H1 (cell line): ENCODE results near the gene OTX2. TPM values are rescaled to one million over a fixed set of nuclear protein-coding genes. Genes with fewer than 3 reads are reported as not detected.

Experiments
- CTCF ChIA-PET: fragments of 300-600 bp; sonication (Branson Sonifier 250); formaldehyde crosslinking; loops from one replicate; lab custom pipeline; 2021; ENCODE audit not compliant: partially characterized antibody; lab: Charles Lee
- POLR2A ChIA-PET: fragments of 300-600 bp; sonication (Branson Sonifier 250); formaldehyde crosslinking; loops from one replicate; lab custom pipeline; 2021; ENCODE audit warnings: inconsistent platforms; ENCODE audit not compliant: partially characterized antibody; lab: Charles Lee
- DNase-seq, 2 experiments: peaks; one replicate each; pipeline versions ENCODE4 v3.0.0 to v3.0.0-alpha.2; 2010 to 2022; ENCODE audit warnings: low spot score in 2 of 2, low read depth in 1 of 2, mixed read lengths in 1 of 2
- FAIRE-seq: peaks from 2 replicates; lab custom pipeline; 2011; peaks lifted over from hg19 to GRCh38; lab: Jason Lieb, UNC
- H2AFZ ChIP-seq: 2 replicates; pipeline ENCODE4 v1.8.1; 2012; ENCODE audit warnings: low read length, inconsistent platforms
- H2AK5ac ChIP-seq: 2 replicates; pipeline ENCODE4 v1.6.1; 2013; ENCODE audit warnings: low read depth, low read length
- H2BK120ac ChIP-seq: replicated peaks from 2 replicates; pipeline ENCODE3; 2013; ENCODE audit warnings: low read depth, low read length, inconsistent platforms
- H2BK12ac ChIP-seq: 2 replicates; pipeline ENCODE4 v1.6.1; 2013; ENCODE audit warnings: low read depth, low read length
- H2BK15ac ChIP-seq: 2 replicates; pipeline ENCODE4 v1.6.1; 2013; ENCODE audit warnings: low read length
- H2BK20ac ChIP-seq: 2 replicates; pipeline ENCODE4 v1.6.1; 2013; ENCODE audit warnings: low read length
- H2BK5ac ChIP-seq: 2 replicates; pipeline ENCODE4 v1.6.1; 2013; ENCODE audit warnings: low read depth, low read length
- H3K14ac ChIP-seq: 2 replicates; pipeline ENCODE4 v1.6.1; 2013; ENCODE audit warnings: inconsistent platforms; ENCODE audit not compliant: insufficient read length
- H3K18ac ChIP-seq: 2 replicates; pipeline ENCODE4 v1.6.1; 2013; ENCODE audit warnings: low read length; ENCODE audit errors: extremely low read depth
- H3K23ac ChIP-seq: 2 replicates; pipeline ENCODE4 v1.6.1; 2013; ENCODE audit warnings: inconsistent platforms; ENCODE audit not compliant: insufficient read length
- H3K23me2 ChIP-seq: 2 replicates; pipeline ENCODE4 v1.6.1; 2013; ENCODE audit warnings: low read depth, low read length
- H3K27ac ChIP-seq: 2 replicates; pipeline ENCODE4 v1.6.1; 2011; ENCODE audit warnings: low read depth, low read length, inconsistent platforms
- H3K27me3 ChIP-seq, 4 experiments: replicated peaks in 1 of 4; 1 replicate in 1 of 4; 2 replicates in 3 of 4; pipeline versions ENCODE4 v1.6.1 to v1.8.1; 2011 to 2013; ENCODE audit warnings: low read length in 3 of 4, mild to moderate bottlenecking in 3 of 4, inconsistent platforms in 2 of 4, mixed read lengths in 2 of 4, moderate library complexity in 1 of 4; ENCODE audit not compliant: control insufficient read depth in 3 of 4, insufficient read depth in 3 of 4; ENCODE audit errors: extremely low read depth in 1 of 4
- H3K36me3 ChIP-seq, 4 experiments: 2 replicates each; pipeline versions ENCODE4 v1.6.1 to v1.8.1; 2011 to 2013; ENCODE audit warnings: mild to moderate bottlenecking in 4 of 4, low read length in 3 of 4, moderate library complexity in 2 of 4, control low read depth in 1 of 4, inconsistent platforms in 1 of 4; ENCODE audit not compliant: insufficient read depth in 4 of 4, control insufficient read depth in 2 of 4
- H3K4ac ChIP-seq: replicated peaks from 2 replicates; pipeline ENCODE3; 2013; ENCODE audit warnings: low read length, low read depth, mixed read lengths, inconsistent platforms; ENCODE audit not compliant: insufficient read length
- H3K4me1 ChIP-seq, 4 experiments: replicated peaks in 1 of 4; 1 replicate in 1 of 4; 2 replicates in 3 of 4; pipeline versions ENCODE4 v1.6.1 to v1.8.1; 2011 to 2013; ENCODE audit warnings: low read length in 3 of 4, inconsistent platforms in 2 of 4, mixed read lengths in 1 of 4; ENCODE audit not compliant: insufficient read depth in 4 of 4, control insufficient read depth in 3 of 4
- H3K4me2 ChIP-seq, 2 experiments: 2 replicates each; pipeline versions ENCODE4 v1.6.1 to v1.8.1; 2011 to 2013; ENCODE audit warnings: low read depth in 2 of 2, low read length in 2 of 2, control low read depth in 1 of 2, inconsistent platforms in 1 of 2, mild to moderate bottlenecking in 1 of 2; ENCODE audit not compliant: insufficient read depth in 1 of 2
- H3K4me3 ChIP-seq, 4 experiments: fragments of 200-600, 300-600 bp in 1 of 4; sonication (generic), shearing (Covaris generic), sonication (Bioruptor Twin) in 1 of 4; 2 replicates each; pipeline versions ENCODE4 v1.5.1 to v1.8.1; 2011 to 2016; ENCODE audit warnings: low read length in 4 of 4, low read depth in 3 of 4, control low read depth in 2 of 4, inconsistent platforms in 2 of 4, mild to moderate bottlenecking in 2 of 4, mixed read lengths in 1 of 4, moderate library complexity in 1 of 4; ENCODE audit not compliant: insufficient read depth in 2 of 4; ENCODE audit errors: extremely low read depth in 1 of 4
- H3K56ac ChIP-seq: replicated peaks from 2 replicates; pipeline ENCODE3; 2013; ENCODE audit warnings: low read depth, mild to moderate bottlenecking, mixed read lengths, low read length, inconsistent platforms; ENCODE audit not compliant: insufficient read length
- H3K79me1 ChIP-seq: 2 replicates; pipeline ENCODE4 v1.6.1; 2013; ENCODE audit warnings: low read depth, low read length, control low read depth
- H3K79me2 ChIP-seq, 2 experiments: 2 replicates each; pipeline versions ENCODE4 v1.6.1 to v1.8.1; 2012 to 2013; ENCODE audit warnings: low read length in 2 of 2, mild to moderate bottlenecking in 2 of 2, inconsistent platforms in 1 of 2; ENCODE audit not compliant: insufficient read depth in 2 of 2, control insufficient read depth in 1 of 2
- H3K9ac ChIP-seq, 4 experiments: replicated peaks in 1 of 4; 1 replicate in 1 of 4; 2 replicates in 3 of 4; pipeline versions ENCODE4 v1.6.1 to v1.8.1; 2011 to 2013; ENCODE audit warnings: low read depth in 3 of 4, low read length in 3 of 4, control low read depth in 2 of 4, mild to moderate bottlenecking in 2 of 4, moderate library complexity in 2 of 4, inconsistent platforms in 1 of 4; ENCODE audit errors: extremely low read depth in 1 of 4
- H3K9me3 ChIP-seq, 2 experiments: 2 replicates each; pipeline versions ENCODE4 v1.6.1 to v1.8.1; 2012 to 2013; ENCODE audit warnings: mild to moderate bottlenecking in 2 of 2, moderate library complexity in 2 of 2, control low read depth in 1 of 2, inconsistent platforms in 1 of 2, low read depth in 1 of 2, low read length in 1 of 2, mixed read lengths in 1 of 2; ENCODE audit not compliant: insufficient read depth in 2 of 2
- H4K20me1 ChIP-seq, 2 experiments: replicated peaks in 1 of 2; 2 replicates each; pipeline versions ENCODE3 to v1.8.1; 2011 to 2013; ENCODE audit warnings: inconsistent platforms in 2 of 2, low read length in 2 of 2, mild to moderate bottlenecking in 1 of 2; ENCODE audit not compliant: insufficient read depth in 2 of 2, control insufficient read depth in 1 of 2
- H4K5ac ChIP-seq: 2 replicates; pipeline ENCODE4 v1.6.1; 2013; ENCODE audit warnings: low read length, low read depth, mixed read lengths, inconsistent platforms; ENCODE audit not compliant: insufficient read length
- H4K8ac ChIP-seq: 2 replicates; pipeline ENCODE4 v1.8.0; 2013; ENCODE audit warnings: mild to moderate bottlenecking, moderate library complexity, low read length, inconsistent platforms; ENCODE audit not compliant: insufficient read depth; ENCODE audit errors: extremely low read depth
- H4K91ac ChIP-seq: replicated peaks from 2 replicates; pipeline ENCODE3; 2013; ENCODE audit warnings: low read length, mixed read lengths, inconsistent platforms; ENCODE audit not compliant: insufficient read length
- JUND ChIP-seq: IDR thresholded peaks from 2 replicates; pipeline ENCODE4 v1.6.1; 2011; ENCODE audit warnings: mild to moderate bottlenecking, improper control_type of control experiment, low read length
- POLR2A ChIP-seq, 2 experiments: IDR thresholded peaks; 1 replicate in 1 of 2; 2 replicates in 1 of 2; pipeline ENCODE4 v1.6.1; 2011; ENCODE audit warnings: low read depth in 2 of 2, low read length in 2 of 2, mild to moderate bottlenecking in 2 of 2; ENCODE audit errors: control extremely low read depth in 1 of 2
- POLR2AphosphoS5 ChIP-seq: IDR thresholded peaks from 2 replicates; pipeline ENCODE4 v1.6.1; 2011; ENCODE audit warnings: low read depth, low read length
- POU5F1 ChIP-seq: IDR thresholded peaks from 2 replicates; pipeline ENCODE4 v1.6.1; 2011; ENCODE audit warnings: low read depth, mild to moderate bottlenecking, low read length, moderate library complexity
- RNF2 ChIP-seq: fragments of 200-900, 300-1000 bp; sonication (generic); IDR thresholded peaks from 2 replicates; pipeline ENCODE4 v1.7.1; 2016; ENCODE audit warnings: borderline replicate concordance, low read depth, mild to moderate bottlenecking, antibody characterized with exemption, low read length; ENCODE audit not compliant: poor library complexity, severe bottlenecking; ENCODE audit errors: missing control alignments
- RXRA ChIP-seq: IDR thresholded peaks from 2 replicates; pipeline ENCODE4 v1.6.1; 2011; ENCODE audit warnings: low read depth, mild to moderate bottlenecking, low read length, moderate library complexity; ENCODE audit not compliant: insufficient read depth
- SP2 ChIP-seq: IDR thresholded peaks from 2 replicates; pipeline ENCODE4 v1.6.1; 2012; ENCODE audit warnings: mild to moderate bottlenecking, low read length, inconsistent platforms
- TBP ChIP-seq: IDR thresholded peaks from 2 replicates; pipeline ENCODE4 v1.6.1; 2011; ENCODE audit warnings: low read depth, low read length, improper control_type of control experiment
- WGBS, 2 experiments: shearing (Covaris generic) in 1 of 2; methylation state at CpG; one replicate each; pipeline versions ENCODE4 v1.1.6 to v1.1.7; 2013 to 2015; ENCODE audit warnings: low lambda C conversion rate in 2 of 2, mixed read lengths in 2 of 2, inconsistent platforms in 1 of 2, low coverage in 1 of 2, missing lambda C conversion rate in 1 of 2; ENCODE audit not compliant: insufficient replicate concordance in 2 of 2, insufficient coverage in 1 of 2, insufficient read length in 1 of 2; ENCODE audit errors: extremely low coverage in 1 of 2, missing lambda C conversion rate in 1 of 2; 5-methylcytosine and 5-hydroxymethylcytosine counted together
- polyA plus RNA-seq, 7 experiments: library from polyadenylated mRNA; depleted of rRNA in 3 of 7; stranded (reverse) in 5 of 7; unstranded in 2 of 7; fragments of >200 nt in 5 of 7; fragments of 200-250 nt in 2 of 7; gene quantifications; 1 replicate in 5 of 7; 2 replicates in 1 of 7; 4 replicates in 1 of 7; pipeline versions ENCODE4 v1.2.1 to v1.2.3, GENCODE V29; 2011 to 2013; ENCODE audit warnings: missing spikeins in 2 of 7, mixed read lengths in 2 of 7
- total RNA-seq: library from RNA; stranded (reverse); fragmentation: NEBNext Ultra II Directional; extraction: Animal tissue kit (Norgen Biotek cat#: 25700); gene quantifications from 2 replicates; pipeline ENCODE4 v1.2.1, GENCODE V29; 2021

Gene OTX2
- total and polyA plus RNA-seq, 2 of the 8 experiments (the other 6 are each of a cell fraction or from before 2014, with no cell fraction given), result 33.9 to 155 TPM

GRCh38 chr14:56794088-56794556 is 16.2 kb downstream of the OTX2 start:
- Histone ChIP-seq H3K23ac (no peak overlapping the region), H3K56ac (peak overlapping the region; percentile 42), H3K23me2 (peaks cover 29% of the 10 kb centered on the region), H2BK5ac (peak overlapping the region; percentile 66; the same call in 1 of the 2 replicates), H2BK15ac (peak overlapping the region; percentile 40; the same call in 1 of the 2 replicates), H2AFZ (peak overlapping the region; percentile 15; the same call in 1 of the 2 replicates), H3K14ac (no peak overlapping the region), H4K8ac (peak overlapping the region; percentile 90), H3K4me2 (peak overlapping the region; percentile 87 to 92), H3K4me3 (peak overlapping the region; percentile 35 to 58 (median 44)), H3K79me1 (no peaks in the 10 kb centered on the region), H3K18ac (peak overlapping the region; percentile 74; the same call in 1 of the 2 replicates), H3K9ac (peak overlapping the region in 1 of 4 experiments; percentile 49; a peak in 1 of 7 replicates), H4K5ac (peak overlapping the region; percentile 27), H3K4ac (no peak overlapping the region), H3K4me1 (peaks cover 10 to 26% (median 20%) of the 10 kb centered on the region in 4 experiments; a peak in 6 of 7 replicates), H2BK20ac (no peak overlapping the region), H3K27me3 (peaks cover 2 to 49% (median 39%) of the 10 kb centered on the region in 4 experiments), H4K91ac (peak overlapping the region; percentile 68), H4K20me1 (no peaks in the 10 kb centered on the region), H2AK5ac (no peak overlapping the region), H3K36me3 (no peaks in the 10 kb centered on the region), H2BK12ac (peak overlapping the region; percentile 84), H3K9me3 (no peaks in the 10 kb centered on the region), H3K27ac (no peak overlapping the region), H3K79me2 (no peaks in the 10 kb centered on the region), H2BK120ac (peak overlapping the region; percentile 10)
- FAIRE-seq, result no peak
- 11% methylated on average over 28 of the region's 33 CpGs; no CpG with 5 or more reads in 1 of the 2 experiments for WGBS, 2 experiments
- no peak for DNase-seq
- ChIA-PET POLR2A (interaction anchor here (1.1 to 5.4 kb wide), 5 partner anchors 9 to 27 kb away, joined by 3 to 71 read pairs (median 6); partner anchors contain the start of gene OTX2), CTCF (interaction anchor here (0.8 to 1.4 kb wide), 2 partner anchors 8 to 258 kb away, joined by 3 to 6 read pairs; no protein-coding TSS in a partner anchor)
- no peak for TF ChIP-seq POLR2A (IDR thresholded peaks at IDR 0.05; ENCODE audit: control extremely low read depth in 1 of 2, low read depth in 2 of 2, low read length in 2 of 2)
- no peak for TF ChIP-seq SP2
- no peak for TF ChIP-seq RXRA
- TF ChIP-seq POU5F1, result no peak
- no peak for TF ChIP-seq POLR2AphosphoS5
- TF ChIP-seq RNF2, result no peak
- peak; percentile 78 for TF ChIP-seq TBP
- TF ChIP-seq JUND, result no peak
